Epithelial cell of proximal tubule (primary cell): ENCODE data around the gene SSBP2. TPM values are rescaled to one million over a fixed set of nuclear protein-coding genes. Genes with fewer than 3 reads are reported as not detected.

Source experiments
- DNase-seq: peaks from one replicate; pipeline ENCODE4 v3.0.0-alpha.2; 2011; ENCODE audit warnings: low read depth
- H3K4me3 ChIP-seq: 2 replicates; pipeline ENCODE4 v1.5.1; 2011; ENCODE audit warnings: low read depth, mild to moderate bottlenecking, low read length
- total RNA-seq: library from RNA; depleted of rRNA; stranded (reverse); fragments of >200 nt; gene quantifications from 2 replicates; pipeline ENCODE4 v1.2.3, GENCODE V29; 2015
- TF ChIP-seq, protein P1 (sequence below): conservative IDR thresholded peaks from 2 replicates; pipeline ENCODE4 v1.5.1; 2012; ENCODE audit warnings: low read depth, mild to moderate bottlenecking, low read length

SSBP2 gene
- total RNA-seq, 1 donor from 2014 or later: 3.9 TPM

DNA sequence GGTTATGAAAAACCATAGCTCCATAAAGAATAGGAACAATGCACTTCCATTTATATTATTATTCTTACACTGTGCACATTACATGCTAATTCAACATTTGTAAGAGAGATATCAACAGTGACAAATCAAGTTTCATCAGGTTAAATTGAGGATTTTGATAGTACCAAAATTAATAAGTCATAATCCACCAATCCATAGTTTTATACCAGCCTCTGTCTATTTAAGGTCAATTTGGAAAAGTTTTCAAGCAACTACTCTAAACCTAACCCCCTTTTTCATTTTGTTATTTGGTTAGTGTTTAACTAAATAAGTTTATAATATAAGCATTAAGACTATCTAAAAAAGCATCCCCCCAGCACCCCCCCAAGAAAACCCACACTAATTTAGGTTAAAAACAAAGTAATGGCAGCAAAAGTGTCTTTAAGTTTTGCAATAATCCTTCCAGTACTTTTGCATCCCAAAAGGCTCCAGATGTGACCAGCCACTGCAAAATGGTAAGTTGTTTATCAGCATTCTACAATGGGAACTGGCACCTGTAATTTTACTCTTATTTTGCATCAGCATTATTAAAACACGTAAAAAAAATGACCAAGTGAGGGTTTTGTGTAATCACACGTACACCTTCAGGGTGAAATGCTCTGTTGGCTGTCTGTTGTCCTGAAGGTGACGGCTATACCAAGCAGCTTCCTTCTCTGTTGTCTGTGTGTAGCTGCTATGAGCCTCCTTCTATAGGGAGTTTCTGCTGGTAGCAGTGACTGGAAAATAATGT, 36.8 kb upstream of the SSBP2 start:
- no peak overlapping the region for H3K4me3 ChIP-seq
- TF ChIP-seq, protein P1, sequence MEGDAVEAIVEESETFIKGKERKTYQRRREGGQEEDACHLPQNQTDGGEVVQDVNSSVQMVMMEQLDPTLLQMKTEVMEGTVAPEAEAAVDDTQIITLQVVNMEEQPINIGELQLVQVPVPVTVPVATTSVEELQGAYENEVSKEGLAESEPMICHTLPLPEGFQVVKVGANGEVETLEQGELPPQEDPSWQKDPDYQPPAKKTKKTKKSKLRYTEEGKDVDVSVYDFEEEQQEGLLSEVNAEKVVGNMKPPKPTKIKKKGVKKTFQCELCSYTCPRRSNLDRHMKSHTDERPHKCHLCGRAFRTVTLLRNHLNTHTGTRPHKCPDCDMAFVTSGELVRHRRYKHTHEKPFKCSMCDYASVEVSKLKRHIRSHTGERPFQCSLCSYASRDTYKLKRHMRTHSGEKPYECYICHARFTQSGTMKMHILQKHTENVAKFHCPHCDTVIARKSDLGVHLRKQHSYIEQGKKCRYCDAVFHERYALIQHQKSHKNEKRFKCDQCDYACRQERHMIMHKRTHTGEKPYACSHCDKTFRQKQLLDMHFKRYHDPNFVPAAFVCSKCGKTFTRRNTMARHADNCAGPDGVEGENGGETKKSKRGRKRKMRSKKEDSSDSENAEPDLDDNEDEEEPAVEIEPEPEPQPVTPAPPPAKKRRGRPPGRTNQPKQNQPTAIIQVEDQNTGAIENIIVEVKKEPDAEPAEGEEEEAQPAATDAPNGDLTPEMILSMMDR: no peak
- DNase-seq: peak; percentile 26

DNA sequence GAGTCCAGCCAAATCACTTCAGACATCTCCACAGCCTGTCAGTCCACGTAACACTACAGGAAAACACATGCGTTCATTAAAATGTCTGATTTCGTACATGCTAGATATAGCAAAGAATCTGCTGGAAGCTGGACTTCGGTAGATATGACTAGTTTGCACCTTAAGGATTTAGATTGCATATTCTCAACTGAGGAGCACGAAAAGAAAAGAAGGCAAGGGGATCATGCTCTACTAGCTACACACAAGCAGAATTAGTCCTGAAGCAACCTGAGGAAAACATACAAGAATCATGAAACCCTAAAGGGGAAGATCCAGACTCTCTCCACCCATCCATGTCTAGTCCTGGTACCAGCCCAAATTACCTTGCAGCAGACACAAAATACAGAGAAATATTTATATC, 36.1 kb upstream of the SSBP2 start:
- no peak overlapping the region for H3K4me3 ChIP-seq
- TF ChIP-seq, protein P1: no peak
- DNase-seq: no peak

DNA sequence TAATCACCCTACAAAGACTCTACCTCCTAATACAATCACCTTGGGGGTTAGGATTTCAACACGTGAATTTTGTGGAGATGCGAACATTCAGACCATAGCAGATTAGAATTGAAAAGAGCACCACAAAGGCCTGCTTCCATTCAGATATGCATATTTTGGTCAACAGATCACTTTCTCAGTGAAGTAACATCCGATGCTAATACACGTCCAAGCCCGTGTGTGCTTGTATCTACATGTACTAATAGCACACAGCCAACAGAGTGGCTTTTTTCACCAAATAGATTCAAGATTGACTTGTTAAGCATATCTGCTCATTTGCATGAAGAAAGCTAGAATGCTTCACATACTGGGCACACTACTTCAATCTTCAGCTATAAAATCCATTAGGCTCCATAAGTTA, 35.6 kb upstream of the SSBP2 start:
- no peak for DNase-seq
- TF ChIP-seq, protein P1: no peak

DNA sequence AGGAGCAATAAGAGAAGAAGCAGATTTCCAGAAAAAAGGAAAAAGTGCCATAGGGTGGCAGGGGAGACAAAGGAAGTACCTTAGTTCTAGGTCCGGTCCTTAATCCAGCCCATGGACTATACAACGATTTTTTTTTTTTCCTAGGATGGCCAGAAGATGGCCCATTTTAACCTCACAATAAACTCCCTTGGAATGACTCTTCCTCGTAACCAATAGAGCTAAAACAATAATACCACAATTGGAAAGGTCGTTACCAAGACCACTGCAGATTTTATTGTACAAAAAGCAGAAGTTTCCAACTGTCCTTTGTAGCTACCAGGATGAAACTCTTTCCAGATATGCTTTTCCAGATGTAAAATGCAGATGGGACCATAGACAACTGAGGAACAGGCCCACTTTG, 34.4 kb upstream of the SSBP2 start:
- TF ChIP-seq, protein P1: no peak
- DNase-seq: no peak
- no peak overlapping the region for H3K4me3 ChIP-seq

More for the DNA sequence above, 35.6 kb upstream of the SSBP2 start:
- no peak overlapping the region for H3K4me3 ChIP-seq

DNA sequence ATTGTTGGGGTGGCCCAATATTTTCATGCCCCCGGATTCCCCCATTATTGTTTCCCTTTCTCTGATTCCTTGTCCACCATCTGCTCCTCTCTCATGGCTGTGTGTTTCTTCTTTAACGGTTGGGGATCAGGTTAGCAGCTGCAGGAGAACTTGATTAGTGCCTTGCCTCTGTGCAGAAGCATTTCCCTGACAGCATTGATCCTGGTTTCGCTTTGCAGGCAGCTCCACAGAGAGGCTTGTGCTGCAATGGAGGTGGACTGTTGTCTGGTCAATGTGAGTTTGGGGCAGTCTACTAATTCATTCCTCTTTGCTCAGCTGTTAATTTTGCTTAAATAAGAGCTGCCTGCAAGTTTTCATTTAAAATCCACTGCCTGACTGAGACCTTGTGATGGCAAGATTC, 32.5 kb upstream of the SSBP2 start:
- TF ChIP-seq, protein P1: no peak

DNA sequence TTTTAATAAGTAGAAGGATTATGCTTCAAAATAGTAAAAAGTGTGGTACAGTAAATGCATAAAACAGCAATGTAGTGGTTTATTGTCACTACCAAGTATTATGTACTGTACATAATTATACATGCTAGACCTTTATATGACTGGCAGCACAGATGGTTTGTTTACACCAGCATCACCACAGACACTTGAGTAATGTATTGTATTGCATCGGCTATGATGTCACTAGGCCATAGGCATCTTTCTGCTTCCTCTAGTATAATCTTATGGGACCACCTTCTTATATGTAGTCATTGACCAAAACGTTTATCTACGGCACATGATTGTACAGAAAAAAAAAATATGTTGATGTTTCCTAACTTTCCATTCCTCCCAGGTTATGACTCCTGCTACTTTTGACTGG, 31.9 kb upstream of the SSBP2 start:
- DNase-seq: no peak
- TF ChIP-seq, protein P1: no peak
- no peak overlapping the region for H3K4me3 ChIP-seq

More for the DNA sequence above, 32.5 kb upstream of the SSBP2 start:
- H3K4me3 ChIP-seq: no peak overlapping the region
- no peak for DNase-seq

DNA sequence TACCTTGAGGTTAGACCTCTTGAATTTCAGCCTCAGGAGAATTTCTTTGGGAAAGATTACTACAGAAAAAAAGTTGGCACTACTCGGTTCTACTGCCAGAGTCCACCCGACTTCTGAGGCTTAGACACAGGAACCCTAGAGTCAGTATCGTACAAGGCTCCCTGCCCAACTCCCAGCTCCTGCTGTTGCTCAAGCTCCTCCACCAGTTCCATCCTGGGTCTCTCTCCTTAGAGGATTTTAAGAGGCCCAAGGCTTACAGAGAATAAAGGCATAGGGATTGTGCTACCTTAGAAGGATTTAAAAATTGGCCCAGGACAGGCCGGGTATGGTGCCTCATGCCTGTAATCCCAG, 29.0 kb upstream of the SSBP2 start:
- no peak for DNase-seq
- no peak overlapping the region for H3K4me3 ChIP-seq
- TF ChIP-seq, protein P1: no peak
